Myocyte (in vitro differentiated cells): ENCODE results near the gene EIF1AD. TPM values are rescaled to one million over a fixed set of nuclear protein-coding genes. Genes with fewer than 3 reads are reported as not detected.
"Not testable (repeated sequence)": the region's sequence is repeated elsewhere in the genome, so short reads cannot be mapped to it uniquely, and the experiment has no call there.

Experiments
- DNase-seq: peaks from one replicate; pipeline ENCODE4 v3.0.0-alpha.2; 2012; ENCODE audit warnings: low read depth
- total RNA-seq: library from RNA; depleted of rRNA; stranded (reverse); fragments of >200 nt; gene quantifications from 2 replicates; pipeline ENCODE4 v1.2.3, GENCODE V29; 2014

Gene EIF1AD
- total RNA-seq, 1 donor from 2014 or later = 41.3 TPM

DNA sequence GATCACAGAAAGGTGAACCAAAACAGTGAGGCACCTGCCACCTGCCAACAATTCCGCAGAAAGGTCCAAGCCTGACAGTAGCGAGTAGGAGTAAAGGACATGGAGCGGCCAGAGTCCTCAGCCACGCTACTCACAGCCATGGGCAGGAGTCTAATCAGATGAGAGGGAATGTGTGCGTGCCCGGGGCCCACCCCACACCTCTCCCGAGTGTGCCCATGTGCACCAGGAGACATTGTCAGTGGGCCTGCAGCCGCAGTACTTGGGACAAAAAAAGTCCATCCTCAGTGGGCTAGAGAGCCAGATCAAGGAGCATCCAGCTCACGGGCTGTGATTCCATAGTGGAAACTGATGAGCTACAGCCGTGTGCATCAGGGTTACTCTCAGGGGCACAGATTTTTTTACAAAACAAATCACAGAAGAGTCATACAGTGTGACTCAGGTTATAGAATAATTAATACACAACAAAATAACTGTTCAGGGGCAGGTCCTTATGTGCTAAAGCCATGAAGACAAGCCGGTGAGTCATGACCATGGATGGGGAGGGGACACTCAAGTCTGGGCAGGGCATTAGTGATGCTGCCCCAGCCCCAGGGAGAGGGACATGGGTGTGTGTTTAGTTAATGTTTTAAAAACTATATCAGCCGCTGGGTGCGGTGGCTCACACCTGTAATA is 28.4 kb downstream of the EIF1AD start:
- DNase-seq = no peak

DNA sequence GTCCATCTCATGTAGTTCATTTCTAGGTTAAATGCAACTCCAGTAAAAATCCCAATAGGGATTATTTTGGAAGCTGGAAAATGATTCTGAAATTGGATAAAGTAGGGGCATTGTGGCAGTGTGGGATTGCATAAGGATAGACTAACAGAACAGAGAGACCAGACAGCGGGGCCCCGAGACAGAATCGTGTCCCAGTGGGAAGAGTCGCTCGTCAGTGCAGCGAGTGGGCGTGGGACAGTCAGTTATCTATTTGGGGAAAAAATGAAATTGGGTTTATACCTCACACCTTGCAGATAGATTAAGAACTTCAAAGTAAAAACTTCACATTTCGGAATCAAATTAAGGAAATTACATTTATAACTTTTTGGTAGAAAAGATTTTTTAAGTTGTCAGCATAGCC is 29.8 kb downstream of the EIF1AD start:
- no peak for DNase-seq

DNA sequence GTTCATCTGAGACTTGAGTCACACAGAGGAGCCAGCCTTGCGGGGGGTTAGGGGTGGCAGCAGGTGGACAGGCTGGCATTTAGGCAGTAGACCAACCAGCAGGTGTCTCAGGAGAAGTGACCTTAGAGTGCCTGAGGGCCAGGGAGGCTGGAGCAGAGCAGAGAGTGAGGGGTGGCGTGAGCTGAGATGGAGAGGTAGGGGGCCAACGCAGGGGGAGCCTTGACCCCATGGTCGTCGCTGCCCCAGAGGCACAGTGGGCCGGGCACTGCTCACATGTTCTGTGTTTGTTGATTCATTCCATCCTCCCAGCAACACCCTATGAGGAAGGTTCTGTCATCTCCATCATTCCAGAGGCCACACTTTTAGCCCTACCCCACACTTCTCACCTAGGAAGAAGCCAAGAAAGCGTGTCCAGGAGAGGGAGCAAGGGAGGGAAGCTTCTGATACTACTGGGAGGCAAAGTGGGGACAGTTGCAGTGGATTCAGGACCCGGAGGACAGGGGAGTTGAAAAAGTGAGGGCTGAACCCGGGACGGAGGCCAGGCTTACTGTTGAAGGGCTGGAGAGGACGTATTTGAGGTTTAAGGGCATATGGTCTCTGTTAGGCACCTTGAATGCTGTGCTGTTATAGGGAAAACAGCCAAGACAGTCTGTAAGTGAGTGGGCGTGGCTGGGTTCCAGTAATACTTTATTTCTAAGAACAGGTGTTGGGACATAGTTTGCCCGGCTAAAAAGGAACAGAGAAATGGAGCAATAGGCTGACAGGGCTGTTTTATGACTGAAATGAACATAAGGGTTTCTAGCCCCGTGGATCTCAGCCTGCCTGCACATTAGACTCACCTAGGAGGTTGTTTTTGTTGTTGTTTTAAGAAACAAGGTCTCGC is 33.1 kb downstream of the EIF1AD start:
- DNase-seq = peak; percentile 44

DNA sequence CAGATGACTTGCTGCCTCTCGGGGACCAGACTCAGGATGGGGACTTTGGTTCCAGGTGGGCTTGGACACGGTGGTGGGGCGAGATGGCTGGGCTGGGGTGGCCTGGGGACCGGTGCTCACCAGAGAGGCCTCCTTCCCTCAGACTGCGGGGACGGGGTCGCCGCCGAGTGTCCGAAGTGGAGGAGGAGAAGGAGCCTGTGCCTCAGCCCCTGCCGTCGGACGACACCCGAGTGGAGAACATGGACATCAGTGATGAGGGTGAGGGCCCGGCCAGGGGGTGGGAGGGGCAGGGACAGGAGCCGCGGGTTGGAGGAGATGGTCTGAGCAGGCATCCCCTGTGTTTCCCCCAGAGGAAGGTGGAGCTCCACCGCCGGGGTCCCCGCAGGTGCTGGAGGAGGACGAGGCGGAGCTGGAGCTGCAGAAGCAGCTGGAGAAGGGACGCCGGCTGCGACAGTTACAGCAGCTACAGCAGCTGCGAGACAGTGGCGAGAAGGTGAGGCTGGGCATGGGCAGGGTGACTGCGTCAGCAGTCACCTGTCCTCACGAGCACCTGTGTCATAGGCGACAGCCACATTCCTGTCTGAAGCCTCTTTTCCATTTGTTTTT is 34.5 kb downstream of the EIF1AD start:
- no peak for DNase-seq

DNA sequence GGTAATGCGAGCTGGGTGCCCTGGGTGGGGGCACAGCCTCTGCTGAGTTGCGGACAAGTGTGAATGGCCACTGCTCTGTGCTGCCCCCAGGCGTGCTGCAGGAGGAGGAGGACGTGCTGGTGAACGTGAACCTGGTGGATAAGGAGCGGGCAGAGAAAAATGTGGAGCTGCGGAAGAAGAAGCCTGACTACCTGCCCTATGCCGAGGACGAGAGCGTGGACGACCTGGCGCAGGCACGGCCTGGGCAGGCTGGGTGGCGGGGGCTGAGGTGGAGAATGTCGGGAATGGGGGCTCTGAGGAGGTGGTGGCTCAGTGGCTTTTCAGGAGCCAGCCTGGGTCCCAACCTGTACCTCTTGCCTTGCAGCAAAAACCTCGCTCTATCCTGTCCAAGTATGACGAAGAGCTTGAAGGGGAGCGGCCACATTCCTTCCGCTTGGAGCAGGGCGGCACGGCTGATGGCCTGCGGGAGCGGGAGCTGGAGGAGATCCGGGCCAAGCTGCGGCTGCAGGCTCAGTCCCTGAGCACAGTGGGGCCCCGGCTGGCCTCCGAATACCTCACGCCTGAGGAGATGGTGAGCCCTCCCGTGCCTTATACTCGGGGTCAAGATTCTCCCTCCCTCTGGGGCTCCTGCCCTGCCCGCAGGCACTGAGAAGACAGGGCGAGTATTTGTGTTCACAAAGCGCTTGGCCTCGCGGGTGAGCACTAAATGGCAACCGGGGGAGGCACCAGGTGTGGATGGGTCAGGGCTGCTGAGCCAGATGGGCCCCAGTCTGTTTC is 35.8 kb downstream of the EIF1AD start:
- no peak for DNase-seq

DNA sequence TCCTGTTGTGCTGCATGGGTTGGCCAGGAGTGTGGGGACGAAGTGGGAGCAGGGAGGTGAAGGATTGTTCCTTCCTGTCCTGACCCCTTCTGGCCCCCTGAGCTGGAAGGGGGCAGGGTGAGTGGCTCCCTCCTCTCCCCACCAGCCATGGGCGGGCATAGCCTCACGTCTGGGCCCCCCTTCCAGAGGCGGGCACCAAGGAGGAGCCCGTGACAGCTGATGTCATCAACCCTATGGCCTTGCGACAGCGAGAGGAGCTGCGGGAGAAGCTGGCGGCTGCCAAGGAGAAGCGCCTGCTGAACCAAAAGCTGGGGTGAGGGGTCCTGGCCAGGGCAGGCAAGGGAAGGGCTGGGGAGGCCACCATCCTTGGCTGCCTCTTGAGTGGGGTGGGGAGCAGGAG is 37.1 kb downstream of the EIF1AD start:
- no peak for DNase-seq

DNA sequence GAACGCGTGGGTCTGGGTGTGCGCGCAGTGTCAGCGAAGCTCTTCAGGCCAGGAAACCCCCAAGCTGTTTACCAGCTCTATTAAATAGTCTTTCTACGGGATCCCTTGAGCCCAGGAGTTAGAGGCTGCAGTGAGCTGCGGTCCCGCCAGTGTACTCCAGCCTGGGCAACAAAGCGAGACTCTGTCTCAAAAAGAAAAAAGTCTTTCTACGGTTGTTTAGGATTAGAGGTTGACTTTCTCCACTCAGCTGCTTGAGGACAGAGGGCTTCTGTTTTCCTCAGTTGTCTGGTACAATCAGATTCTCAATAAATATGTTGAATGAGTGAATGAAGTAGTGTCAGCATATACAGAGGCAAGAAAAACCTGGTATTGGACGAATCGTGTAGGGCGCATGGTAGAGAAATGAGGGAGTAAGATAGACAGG is 39.8 kb downstream of the EIF1AD start:
- no peak for DNase-seq

DNA sequence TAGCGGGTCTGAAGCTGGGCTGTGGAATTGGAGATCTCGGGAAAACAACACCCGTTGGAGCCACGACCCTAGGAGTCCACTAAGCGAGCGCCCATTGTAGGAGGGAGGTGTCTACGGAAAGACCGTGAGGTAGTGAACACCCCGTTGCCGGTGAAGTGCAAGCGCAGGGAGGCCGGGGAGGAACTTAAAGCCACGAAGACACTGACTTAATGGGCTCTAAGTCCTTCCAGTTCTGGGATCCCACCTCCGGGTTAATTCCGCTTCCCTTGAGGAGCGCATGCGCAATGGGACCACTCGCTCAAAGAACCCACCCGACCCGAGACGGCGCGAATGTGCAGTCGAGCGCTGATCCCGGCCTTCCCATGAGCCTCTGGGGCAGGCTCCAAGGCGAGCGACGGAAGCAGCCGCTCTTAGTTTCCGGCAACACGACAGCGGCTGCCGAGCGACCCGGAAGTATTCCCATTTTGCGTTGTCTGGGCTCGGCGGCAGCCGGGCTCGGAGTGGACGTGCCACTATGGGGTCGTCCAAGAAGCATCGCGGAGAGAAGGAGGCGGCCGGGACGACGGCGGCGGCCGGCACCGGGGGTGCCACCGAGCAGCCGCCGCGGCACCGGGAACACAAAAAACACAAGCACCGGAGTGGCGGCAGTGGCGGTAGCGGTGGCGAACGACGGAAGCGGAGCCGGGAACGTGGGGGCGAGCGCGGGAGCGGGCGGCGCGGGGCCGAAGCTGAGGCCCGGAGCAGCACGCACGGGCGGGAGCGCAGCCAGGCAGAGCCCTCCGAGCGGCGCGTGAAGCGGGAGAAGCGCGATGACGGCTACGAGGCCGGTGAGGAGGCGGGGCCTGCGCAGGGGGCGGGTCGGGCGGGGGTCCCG is 40.5 kb downstream of the EIF1AD start, which contains the start of gene SART1:
Gene SART1 (plus strand): TSS at position 468 of the 874 bp plus-strand sequence. CDS start 47 bp downstream, at position 515.
- peak; percentile 99 for DNase-seq

DNA sequence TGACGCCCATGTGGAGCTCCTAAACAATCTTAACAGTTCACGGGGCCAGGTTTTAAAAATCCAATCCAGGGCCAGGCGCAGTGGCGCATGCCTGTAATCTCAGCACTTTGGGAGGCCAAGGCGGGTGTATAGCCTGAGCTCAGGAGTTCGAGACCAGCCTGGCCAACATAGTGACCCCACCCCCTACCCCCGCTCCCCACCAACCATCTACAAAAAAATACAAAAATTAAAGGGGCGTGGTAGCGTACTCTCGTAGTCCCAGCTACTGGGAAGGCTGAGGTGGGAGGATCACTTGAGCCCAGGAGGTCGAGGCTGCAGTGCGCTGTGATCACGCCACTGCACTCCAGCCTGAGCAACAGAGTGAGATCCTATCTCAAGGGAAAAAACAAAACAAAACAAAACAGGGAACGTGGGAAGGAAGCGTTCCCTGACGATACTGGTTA is 41.1 kb downstream of the EIF1AD start:
- DNase-seq = no peak

DNA sequence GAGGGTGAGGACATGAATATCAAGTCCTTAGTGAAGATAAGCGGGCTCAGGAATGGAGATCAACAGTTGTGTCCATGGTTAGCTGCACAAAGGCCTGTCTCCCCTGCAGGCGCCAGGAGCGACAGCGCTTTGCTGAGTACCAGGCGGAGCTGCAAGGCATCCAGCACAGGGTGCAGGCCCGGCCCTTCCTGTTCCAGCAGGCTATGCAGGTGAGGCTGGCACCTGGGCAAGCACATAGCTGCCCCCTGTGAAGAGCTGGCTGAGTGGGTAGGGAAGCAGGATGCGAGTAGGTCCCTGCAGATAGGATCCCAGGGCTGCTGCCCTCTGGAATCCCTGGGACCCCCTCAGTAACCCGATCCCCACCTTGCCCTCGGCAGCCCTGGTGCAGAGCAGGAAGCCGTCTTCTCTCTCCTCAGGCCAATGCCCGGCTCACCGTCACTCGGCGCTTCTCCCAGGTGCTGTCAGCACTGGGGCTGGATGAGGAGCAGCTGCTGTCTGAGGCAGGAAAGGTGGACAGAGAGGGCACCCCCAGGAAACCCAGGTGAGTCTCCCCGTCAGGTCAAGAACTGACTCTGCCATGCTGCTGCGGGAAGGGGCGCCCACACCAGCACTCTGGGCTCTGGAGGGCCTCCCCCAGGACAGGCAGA is 43.1 kb downstream of the EIF1AD start:
- no peak for DNase-seq

DNA sequence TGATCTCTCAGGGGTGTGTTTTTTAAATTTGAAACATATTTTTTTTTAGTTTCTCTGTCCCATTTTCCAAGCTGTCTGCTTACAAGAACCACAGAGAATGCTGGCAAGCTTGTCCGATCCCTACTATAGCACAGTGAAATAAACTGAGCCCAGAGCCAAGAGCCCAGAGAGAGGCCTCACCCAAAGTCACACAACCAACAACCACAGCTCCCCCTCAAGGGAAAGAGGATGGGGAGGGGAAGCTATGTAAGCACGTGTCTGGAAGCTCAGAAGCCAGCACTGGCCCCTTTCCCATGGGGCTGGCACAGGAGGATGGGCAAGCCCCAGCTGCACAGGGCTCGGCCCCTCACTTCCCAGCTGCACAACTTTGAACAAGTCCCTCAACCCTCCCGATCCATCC is 43.7 kb downstream of the EIF1AD start:
- no peak for DNase-seq

DNA sequence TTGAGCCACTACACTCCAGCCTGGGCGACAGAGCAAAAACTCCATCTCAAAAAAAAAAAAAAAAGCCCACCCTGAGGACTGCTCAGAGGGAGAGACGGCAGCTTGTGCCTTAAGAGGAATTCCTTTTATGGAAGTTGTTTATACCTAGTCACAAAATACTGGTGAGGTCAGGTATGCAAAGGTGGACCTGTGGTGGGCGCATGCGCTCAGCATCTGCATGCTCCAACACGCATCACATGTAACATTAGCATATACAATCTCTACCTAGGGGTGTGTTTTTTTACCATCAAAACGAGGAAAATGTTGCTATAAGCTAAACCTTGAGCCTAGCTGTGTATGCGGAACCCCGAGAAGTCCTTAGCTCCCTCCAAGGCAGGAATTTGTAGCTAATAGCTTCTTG is 47.2 kb downstream of the EIF1AD start:
- DNase-seq = no peak

DNA sequence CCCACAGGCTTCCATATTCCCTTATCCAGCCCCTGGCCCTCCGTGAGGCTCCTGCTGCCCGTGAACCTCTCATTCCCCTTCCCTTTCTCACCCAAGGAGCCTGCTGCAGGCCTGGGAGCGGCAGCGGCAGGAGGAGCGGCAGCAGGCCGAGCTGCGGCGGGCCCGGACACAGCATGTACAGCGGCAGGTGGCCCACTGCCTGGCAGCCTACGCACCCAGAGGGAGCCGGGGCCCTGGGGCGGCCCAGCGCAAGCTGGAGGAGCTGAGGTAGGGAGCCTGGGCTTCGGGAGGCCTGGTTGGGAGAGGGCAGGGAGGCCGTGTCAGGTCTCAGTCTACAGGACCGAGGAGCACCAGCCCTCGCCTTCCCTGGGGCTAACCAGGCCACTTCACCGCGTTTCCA is 48.5 kb downstream of the EIF1AD start:
- DNase-seq = no peak

DNA sequence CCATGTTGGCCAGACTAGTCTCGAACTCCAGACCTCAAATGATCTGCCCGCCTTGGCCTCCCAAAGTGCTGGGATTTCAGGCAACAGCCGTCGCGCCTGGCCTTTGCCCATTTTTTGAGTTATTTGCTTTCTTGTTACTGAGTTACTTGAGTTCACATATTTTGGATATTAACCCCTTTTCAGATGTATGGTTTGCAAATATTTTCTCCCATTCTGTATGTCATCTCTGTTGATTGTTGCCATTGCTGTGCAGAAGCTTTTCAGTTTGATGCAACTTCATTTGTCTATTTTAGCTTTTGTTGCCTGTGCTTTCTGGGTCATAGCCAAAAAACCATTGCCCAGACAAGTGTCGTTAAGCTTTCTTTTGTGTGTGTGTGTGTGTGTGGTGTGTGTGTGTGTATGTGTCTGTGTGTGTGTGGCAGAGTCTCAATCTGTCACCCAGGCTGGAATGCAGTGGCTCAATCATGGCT is 49.9 kb downstream of the EIF1AD start:
- DNase-seq = no peak

DNA sequence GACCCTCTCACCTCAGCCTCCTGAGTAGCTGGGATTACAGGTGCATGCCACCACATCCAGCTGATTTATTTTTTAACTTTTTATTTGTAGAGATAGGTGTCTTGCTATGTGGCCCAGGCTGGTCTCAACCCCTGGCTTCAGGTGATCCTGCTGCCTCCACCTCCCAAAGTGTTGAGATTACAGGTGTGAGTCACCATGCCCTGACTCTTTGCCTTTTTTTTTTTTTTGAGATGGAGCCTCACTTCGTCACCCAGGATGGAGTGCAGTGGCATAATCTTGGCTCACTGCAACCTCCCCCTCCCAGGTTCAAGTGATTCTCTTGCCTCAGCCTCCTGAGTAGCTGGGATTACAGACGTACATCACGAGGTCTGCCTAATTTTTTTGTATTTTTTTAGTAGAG is 50.3 kb downstream of the EIF1AD start:
- DNase-seq = not testable (repeated sequence)

DNA sequence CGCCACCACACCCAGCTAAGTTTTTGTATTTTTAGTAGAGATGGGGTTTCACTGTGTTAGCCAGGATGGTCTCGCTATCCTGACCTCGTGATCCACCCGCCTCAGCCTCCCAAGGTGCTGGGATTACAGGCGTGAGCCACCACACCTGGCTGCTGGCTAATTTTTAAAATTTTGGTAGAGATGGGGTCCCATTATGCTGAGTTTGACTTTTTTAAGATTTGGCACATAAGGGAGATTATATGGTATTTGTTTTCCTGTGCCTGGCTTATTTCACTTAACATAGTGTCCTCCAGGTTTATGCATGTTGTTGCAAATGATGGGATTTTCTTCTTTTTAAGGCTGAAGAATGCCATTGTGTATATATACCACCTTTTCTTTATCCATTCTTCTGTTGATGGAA is 51.2 kb downstream of the EIF1AD start:
- not testable (repeated sequence) for DNase-seq

DNA sequence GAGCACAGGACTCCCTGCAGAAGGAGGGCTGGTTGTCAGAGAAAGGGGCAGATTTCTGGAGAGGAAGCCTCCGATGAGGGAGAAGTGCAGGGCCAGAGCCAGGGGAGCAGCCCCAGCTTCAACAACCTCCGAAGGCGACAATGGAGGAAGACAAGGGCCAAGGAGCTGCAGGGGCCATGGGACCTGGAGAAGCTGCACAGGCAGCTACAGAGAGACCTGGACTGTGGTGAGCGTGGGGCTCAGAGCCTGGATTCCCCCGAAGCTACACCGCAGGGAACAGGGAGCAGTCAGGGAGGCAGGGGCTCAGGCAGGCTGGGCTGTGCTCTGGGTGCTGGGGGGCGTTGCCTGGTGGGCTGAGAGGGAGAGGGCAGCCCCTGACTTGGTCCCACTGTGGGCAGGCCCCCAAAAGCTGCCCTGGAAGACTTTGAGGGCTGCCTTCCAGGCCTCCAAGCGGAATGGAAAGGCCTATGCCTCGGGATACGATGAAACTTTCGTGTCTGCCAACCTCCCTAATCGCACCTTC is 54.3 kb downstream of the EIF1AD start:
- no peak for DNase-seq

DNA sequence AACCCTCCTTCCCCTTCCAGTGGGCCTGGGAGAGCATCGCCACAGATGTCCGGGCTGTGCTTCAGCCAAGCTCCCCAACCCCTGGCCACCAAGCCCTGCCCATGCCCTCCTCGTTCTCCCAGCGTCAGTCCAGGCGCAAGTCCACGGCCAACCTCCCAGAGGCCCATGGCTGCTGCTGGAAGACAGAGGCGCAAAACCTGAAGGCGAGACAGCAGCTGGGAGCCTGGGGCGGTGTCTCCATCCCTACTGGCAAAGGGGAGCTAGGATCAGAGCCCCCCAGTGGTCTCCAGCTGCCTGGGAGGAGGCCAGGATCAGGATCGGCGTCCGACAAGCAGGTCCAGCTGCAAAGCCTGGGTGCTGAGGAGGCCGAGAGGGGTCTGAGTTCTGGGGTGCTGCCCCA is 54.8 kb downstream of the EIF1AD start:
- no peak for DNase-seq

DNA sequence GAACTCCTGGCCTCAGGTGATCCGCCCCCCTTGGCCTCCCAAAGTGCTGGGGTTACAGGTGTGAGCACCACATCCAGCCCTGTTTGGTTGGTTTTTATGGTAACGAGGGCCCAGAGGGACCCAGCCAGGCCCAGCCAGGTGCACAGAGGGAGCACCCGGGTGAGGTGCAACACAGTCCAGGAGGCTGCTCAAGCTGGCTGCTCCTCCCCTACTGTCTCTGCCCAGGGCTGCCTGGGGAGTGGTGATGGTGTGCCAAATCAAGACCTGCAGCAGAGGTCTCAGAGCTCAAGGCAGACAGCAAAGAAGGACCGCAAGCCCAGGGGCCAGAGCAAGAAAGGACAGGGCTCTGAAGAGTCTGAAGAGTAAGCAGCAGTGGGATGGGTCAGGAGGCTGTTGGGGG is 55.3 kb downstream of the EIF1AD start:
- no peak for DNase-seq
